Measurements from ENCODE around the gene RTL10. TPM values are rescaled to one million over a fixed set of nuclear protein-coding genes. Genes with fewer than 3 reads are reported as not detected.
A peak's percentile ranks its signal among the peaks of the same experiment; 100 is the strongest.

The RTL10 gene
- total and polyA plus RNA-seq, 2 donors (not counting 1 experiment from before 2014, with no cell fraction given) = 6.4 to 15.2 TPM

DNA sequence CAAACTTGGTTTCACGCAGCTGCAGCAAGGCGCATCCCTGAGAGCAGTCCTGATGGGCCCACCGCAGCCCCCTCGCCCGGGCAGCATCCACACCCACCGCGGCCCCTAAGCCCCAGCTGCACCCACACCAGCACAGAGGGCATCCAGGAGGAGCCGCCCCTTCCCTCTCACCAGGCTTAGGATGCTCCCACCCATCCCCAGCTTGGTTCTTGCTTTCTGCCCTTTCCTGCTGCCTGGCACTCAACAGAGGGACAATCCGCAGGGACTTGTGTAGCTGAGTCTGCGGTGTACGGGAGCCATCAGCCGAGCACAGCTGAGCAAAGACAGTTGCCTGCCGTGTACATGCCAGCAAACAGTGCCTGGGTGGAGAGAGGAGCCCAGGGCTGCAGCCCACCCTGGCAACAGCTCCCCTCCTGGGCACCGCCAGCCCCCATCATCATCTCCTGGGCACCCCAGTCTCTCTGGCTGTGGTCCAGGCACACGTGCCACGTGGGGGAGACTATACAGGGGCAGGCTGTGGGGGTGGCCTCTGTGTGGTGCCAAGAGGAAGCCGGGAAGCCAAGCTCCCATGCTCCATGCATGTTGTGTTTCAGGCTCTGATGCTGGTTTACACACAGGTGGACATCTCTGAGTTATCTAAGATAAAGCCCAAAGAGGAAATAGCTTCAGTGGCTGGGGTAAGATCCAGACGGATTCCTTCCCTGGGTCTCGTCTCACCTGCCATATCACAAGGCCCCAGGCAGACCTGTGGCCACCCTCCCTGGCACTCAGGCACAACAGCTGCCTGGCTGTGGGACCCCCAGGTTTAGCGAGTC is 36.0 kb upstream of the RTL10 start:
- peaks cover 35% of the 10 kb centered on the region for H3K4me1 Mint-ChIP-seq
- H2AFZ ChIP-seq (ENCODE audit: insufficient read depth, low read depth, low read length, poor library complexity, severe bottlenecking) = no peak overlapping the region
- H3K9me3 Mint-ChIP-seq (ENCODE audit: insufficient read depth) = no peaks in the 10 kb centered on the region
- intact Hi-C loops (cut with micrococcal nuclease) = loop anchor here (1.0 to 10.0 kb wide), 3 partner anchors 35 to 56 kb away; partner anchors contain the start of genes COMT and TXNRD2
- H3K9ac ChIP-seq (ENCODE audit: low read length) = peak overlapping the region; percentile 50
- H3K79me2 ChIP-seq (ENCODE audit: control insufficient read depth, insufficient read depth, low read length) = no peaks in the 10 kb centered on the region
- ChIA-PET CTCF (interaction anchor here (1.0 to 1.4 kb wide), 3 partner anchors 19 to 160 kb away, joined by 3 to 7 read pairs (median 3); no protein-coding TSS in a partner anchor), POLR2A (no interaction called here)
- H3K4me3 ChIP-seq (ENCODE audit: control extremely low read depth in 1 of 5, extremely low read depth in 1 of 5, insufficient read depth in 1 of 5, low read depth in 2 of 5, low read length in 4 of 5) = peak overlapping the region in 1 of 5 experiments; percentile 36
- no peaks in the 10 kb centered on the region for H3K27me3 ChIP-seq (replicated peaks in 1 of 4; ENCODE audit: control extremely low read depth in 1 of 4, control insufficient read depth in 3 of 4, insufficient read depth in 4 of 4, low read length in 3 of 4)
- TF ChIP-seq CTCF (IDR thresholded peaks at IDR 0.05) = no peak
- no peaks in the 10 kb centered on the region for H4K20me1 ChIP-seq (ENCODE audit: control insufficient read depth, insufficient read depth, low read length, poor library complexity, severe bottlenecking)
- H3K9me3 ChIP-seq (ENCODE audit: control extremely low read depth in 1 of 3, control insufficient read depth in 2 of 3, insufficient read depth in 1 of 3, low read length in 2 of 3) = no peaks in the 10 kb centered on the region
- no peak for DNase-seq
- no peaks in the 10 kb centered on the region for H3K36me3 ChIP-seq (replicated peaks in 1 of 2; ENCODE audit: control extremely low read depth in 1 of 2, control insufficient read depth in 1 of 2, extremely low read depth in 1 of 2, insufficient read depth in 2 of 2, low read length in 1 of 2)
- peak overlapping the region in 1 of 2 donors; percentile 28 for H3K27ac ChIP-seq (ENCODE audit: low read length in 2 of 2)
- H3K4me2 ChIP-seq (replicated peaks; ENCODE audit: low read depth, low read length, poor library complexity, severe bottlenecking) = peak overlapping the region; percentile 78
- H3K4me3 Mint-ChIP-seq = peak overlapping the region; percentile 23
- peaks cover 34 to 38% of the 10 kb centered on the region in 2 donors for H3K4me1 ChIP-seq (ENCODE audit: control insufficient read depth in 2 of 2, insufficient read depth in 2 of 2, low read length in 2 of 2)
- no peak for ATAC-seq (ENCODE audit: low read depth)
- H3K27ac Mint-ChIP-seq = peak overlapping the region; percentile 87
- 78% methylated on average over 18 of the region's 20 CpGs for WGBS (ENCODE audit: insufficient coverage)
- H3K27me3 Mint-ChIP-seq = no peaks in the 10 kb centered on the region

DNA sequence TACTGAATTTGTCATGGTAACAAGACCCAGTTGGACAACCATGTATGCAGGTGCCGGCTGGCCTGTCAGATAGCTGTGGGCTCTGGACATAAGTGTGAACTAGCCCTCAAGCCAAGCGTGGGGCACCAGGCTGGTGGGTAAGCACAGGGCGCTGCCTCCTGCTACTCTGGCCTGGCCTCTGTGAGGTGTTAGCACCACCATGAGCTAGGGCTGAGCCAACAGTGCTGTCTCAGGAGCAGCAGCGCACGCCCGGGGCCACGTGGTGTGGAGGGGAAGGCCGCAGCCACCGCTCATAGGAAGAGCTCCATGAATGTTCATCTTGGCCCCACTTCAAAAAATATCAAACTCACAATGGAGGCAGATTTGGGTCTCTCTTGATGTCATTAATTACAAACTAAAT is 35.3 kb upstream of the RTL10 start:
- no peak overlapping the region for H3K27ac ChIP-seq (ENCODE audit: low read length in 2 of 2)
- Mint-ChIP-seq H3K4me1 (peaks cover 37% of the 10 kb centered on the region), H3K9me3 (ENCODE audit: insufficient read depth) (no peaks in the 10 kb centered on the region), H3K27ac (no peak overlapping the region), H3K27me3 (no peaks in the 10 kb centered on the region), H3K4me3 (no peak overlapping the region)
- H3K9ac ChIP-seq (ENCODE audit: low read length) = no peak overlapping the region
- no peaks in the 10 kb centered on the region for H3K9me3 ChIP-seq (ENCODE audit: control extremely low read depth in 1 of 3, control insufficient read depth in 2 of 3, insufficient read depth in 1 of 3, low read length in 2 of 3)
- no peaks in the 10 kb centered on the region for H4K20me1 ChIP-seq (ENCODE audit: control insufficient read depth, insufficient read depth, low read length, poor library complexity, severe bottlenecking)
- peaks cover 34 to 41% of the 10 kb centered on the region in 2 donors for H3K4me1 ChIP-seq (ENCODE audit: control insufficient read depth in 2 of 2, insufficient read depth in 2 of 2, low read length in 2 of 2)
- H3K36me3 ChIP-seq (replicated peaks in 1 of 2; ENCODE audit: control extremely low read depth in 1 of 2, control insufficient read depth in 1 of 2, extremely low read depth in 1 of 2, insufficient read depth in 2 of 2, low read length in 1 of 2) = no peaks in the 10 kb centered on the region
- no peak overlapping the region for H3K4me2 ChIP-seq (replicated peaks; ENCODE audit: low read depth, low read length, poor library complexity, severe bottlenecking)
- no peaks in the 10 kb centered on the region for H3K79me2 ChIP-seq (ENCODE audit: control insufficient read depth, insufficient read depth, low read length)
- H2AFZ ChIP-seq (ENCODE audit: insufficient read depth, low read depth, low read length, poor library complexity, severe bottlenecking) = no peak overlapping the region
- TF ChIP-seq CTCF (IDR thresholded peaks at IDR 0.05) (no peak), EZH2 (IDR thresholded peaks at IDR 0.05; ENCODE audit: borderline replicate concordance, insufficient read depth, low read depth, low read length, poor library complexity, severe bottlenecking) (no peak)
- ChIA-PET CTCF (interaction anchor here (1.2 to 1.4 kb wide), 2 partner anchors 20 to 159 kb away, joined by 3 to 7 read pairs; no protein-coding TSS in a partner anchor), POLR2A (no interaction called here)
- 98% methylated on average over 7 of the region's 9 CpGs for WGBS (ENCODE audit: insufficient coverage)
- DNase-seq (no peak), ATAC-seq (ENCODE audit: low read depth) (no peak)
- no peak overlapping the region for H3K4me3 ChIP-seq (ENCODE audit: control extremely low read depth in 1 of 5, extremely low read depth in 1 of 5, insufficient read depth in 1 of 5, low read depth in 2 of 5, low read length in 4 of 5)
- H3K27me3 ChIP-seq (replicated peaks in 1 of 4; ENCODE audit: control extremely low read depth in 1 of 4, control insufficient read depth in 3 of 4, insufficient read depth in 4 of 4, low read length in 3 of 4) = no peaks in the 10 kb centered on the region
- intact Hi-C loops (cut with micrococcal nuclease) = loop anchor here (5.0 to 10.0 kb wide), 2 partner anchors 52 to 55 kb away; partner anchors contain the start of genes COMT and TXNRD2

Measured in B cell (primary cell).